Hindlimb muscle (tissue), 1 donor: ENCODE measurements around the gene TEAD4. TPM values are rescaled to one million over a fixed set of nuclear protein-coding genes. Genes with fewer than 3 reads are reported as not detected.

ENCODE experiments used
- DNase-seq: peaks from one replicate; pipeline ENCODE4 v3.0.0-alpha.2; 2013
- polyA plus RNA-seq: library from polyadenylated mRNA; unstranded; fragments of 120-200 nt; gene quantifications from one replicate; pipeline ENCODE4 v1.2.1, GENCODE V29; 2013; ENCODE audit not compliant: insufficient read length

TEAD4 gene
- polyA plus RNA-seq, 1 donor = 134 TPM

- no peak for DNase-seq
Measured at GRCh38 chr12:3084742-3085141, 125.5 kb downstream of the TEAD4 start.

GRCh38 chr12:3085341-3086139 is 126.3 kb downstream of the TEAD4 start:
- no peak for DNase-seq

- DNase-seq = no peak
Measured at GRCh38 chr12:3086211-3086610, 127.0 kb downstream of the TEAD4 start.

- no peak for DNase-seq
Measured at GRCh38 chr12:3086729-3087323, 127.6 kb downstream of the TEAD4 start.

GRCh38 chr12:3087758-3088650 is 128.8 kb downstream of the TEAD4 start:
- no peak for DNase-seq

- DNase-seq = no peak
Measured at GRCh38 chr12:3089588-3089987, 130.4 kb downstream of the TEAD4 start.

Other genes with a start within 250 kb of the TEAD4 start
- 43.4 TPM for gene FKBP4, start 164.4 kb upstream of the TEAD4 start, polyA plus RNA-seq
- gene ITFG2, start 146.7 kb upstream of the TEAD4 start, polyA plus RNA-seq = 38.9 TPM
- gene NRIP2, start 124.4 kb upstream of the TEAD4 start, polyA plus RNA-seq = 6.1 TPM
- gene TEX52, start 102.4 kb upstream of the TEAD4 start, polyA plus RNA-seq = 0.79 TPM
- 16.9 TPM for gene FOXM1, start 82.2 kb upstream of the TEAD4 start, polyA plus RNA-seq
- gene RHNO1, start 82.2 kb upstream of the TEAD4 start, polyA plus RNA-seq = 22.9 TPM
- 24.8 TPM for gene TULP3, start 68.5 kb upstream of the TEAD4 start, polyA plus RNA-seq
- gene TSPAN9, start 118.0 kb downstream of the TEAD4 start, polyA plus RNA-seq = 98.9 TPM